ENCODE results near the gene SLC30A9.

DNA sequence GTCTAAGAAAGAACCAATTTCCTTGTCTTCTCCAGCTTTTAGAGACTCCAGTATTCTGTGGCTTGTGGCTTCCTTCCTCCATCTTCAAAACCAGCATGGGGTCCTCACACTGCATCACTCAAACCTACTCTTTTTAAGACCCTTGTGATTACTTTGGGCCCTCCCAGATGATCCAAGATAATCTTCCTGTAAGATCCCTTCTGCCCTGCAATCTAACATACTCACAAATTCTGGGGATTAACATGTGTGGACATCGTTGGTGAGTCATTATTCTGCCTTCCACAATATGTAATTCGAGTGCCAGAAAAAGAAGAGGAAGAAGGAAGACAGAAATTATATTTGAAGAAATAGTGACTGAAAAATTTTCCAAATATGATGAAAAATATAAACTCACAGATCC is 114.2 kb downstream of the SLC30A9 start:
- TF ChIP-seq, protein P1, sequence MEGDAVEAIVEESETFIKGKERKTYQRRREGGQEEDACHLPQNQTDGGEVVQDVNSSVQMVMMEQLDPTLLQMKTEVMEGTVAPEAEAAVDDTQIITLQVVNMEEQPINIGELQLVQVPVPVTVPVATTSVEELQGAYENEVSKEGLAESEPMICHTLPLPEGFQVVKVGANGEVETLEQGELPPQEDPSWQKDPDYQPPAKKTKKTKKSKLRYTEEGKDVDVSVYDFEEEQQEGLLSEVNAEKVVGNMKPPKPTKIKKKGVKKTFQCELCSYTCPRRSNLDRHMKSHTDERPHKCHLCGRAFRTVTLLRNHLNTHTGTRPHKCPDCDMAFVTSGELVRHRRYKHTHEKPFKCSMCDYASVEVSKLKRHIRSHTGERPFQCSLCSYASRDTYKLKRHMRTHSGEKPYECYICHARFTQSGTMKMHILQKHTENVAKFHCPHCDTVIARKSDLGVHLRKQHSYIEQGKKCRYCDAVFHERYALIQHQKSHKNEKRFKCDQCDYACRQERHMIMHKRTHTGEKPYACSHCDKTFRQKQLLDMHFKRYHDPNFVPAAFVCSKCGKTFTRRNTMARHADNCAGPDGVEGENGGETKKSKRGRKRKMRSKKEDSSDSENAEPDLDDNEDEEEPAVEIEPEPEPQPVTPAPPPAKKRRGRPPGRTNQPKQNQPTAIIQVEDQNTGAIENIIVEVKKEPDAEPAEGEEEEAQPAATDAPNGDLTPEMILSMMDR (IDR thresholded peaks at IDR 0.05), result no peak
- TF ChIP-seq POLR2A (IDR thresholded peaks at IDR 0.05) (no peak), POLR2AphosphoS5 (IDR thresholded peaks at IDR 0.05; ENCODE audit: insufficient read depth in 1 of 2, low read depth in 1 of 2) (no peak)
